HEK293T (cell line): ENCODE results near the gene RPTOR.
"Not testable (repeated sequence)": the region's sequence is repeated elsewhere in the genome, so short reads cannot be mapped to it uniquely, and the experiment has no call there.

Experiments used
- BHLHE40 ChIP-seq: fragments of 450-650 bp; IDR thresholded peaks from 2 replicates; pipeline ENCODE4 v1.6.1; 2016; ENCODE audit warnings: mild to moderate bottlenecking, moderate library complexity, borderline replicate concordance
- FOXA1 ChIP-seq: fragments of 450-650 bp; IDR thresholded peaks from 2 replicates; pipeline ENCODE4 v1.6.1; 2016; ENCODE audit warnings: mild to moderate bottlenecking
- FOXK2 ChIP-seq: fragments of 450-650 bp; IDR thresholded peaks from 2 replicates; pipeline ENCODE4 v1.6.1; 2016; ENCODE audit warnings: mild to moderate bottlenecking
- HDGF ChIP-seq: fragments of 450-650 bp; IDR thresholded peaks from 2 replicates; pipeline ENCODE4 v1.6.1; 2017; ENCODE audit warnings: antibody characterized with exemption, borderline replicate concordance
- LEF1 ChIP-seq: fragments of 450-650 bp; IDR thresholded peaks from 2 replicates; pipeline ENCODE4 v1.6.1; 2017; ENCODE audit warnings: mild to moderate bottlenecking, borderline replicate concordance
- NFRKB ChIP-seq: fragments of 450-650 bp; IDR thresholded peaks from 2 replicates; pipeline ENCODE4 v1.6.1; 2016; ENCODE audit warnings: mild to moderate bottlenecking, moderate library complexity
- SP1 ChIP-seq: fragments of 450-650 bp; IDR thresholded peaks from 2 replicates; pipeline ENCODE4 v1.6.1; 2017
- TARDBP ChIP-seq: fragments of 450-650 bp; IDR thresholded peaks from 2 replicates; pipeline ENCODE4 v1.6.1; 2016
- ZNF384 ChIP-seq: fragments of 450-650 bp; IDR thresholded peaks from 2 replicates; pipeline ENCODE4 v1.6.1; 2016
- TF ChIP-seq, protein P1 (sequence below): fragments of 450-650 bp; IDR thresholded peaks from 2 replicates; pipeline ENCODE4 v1.6.1; 2016

DNA sequence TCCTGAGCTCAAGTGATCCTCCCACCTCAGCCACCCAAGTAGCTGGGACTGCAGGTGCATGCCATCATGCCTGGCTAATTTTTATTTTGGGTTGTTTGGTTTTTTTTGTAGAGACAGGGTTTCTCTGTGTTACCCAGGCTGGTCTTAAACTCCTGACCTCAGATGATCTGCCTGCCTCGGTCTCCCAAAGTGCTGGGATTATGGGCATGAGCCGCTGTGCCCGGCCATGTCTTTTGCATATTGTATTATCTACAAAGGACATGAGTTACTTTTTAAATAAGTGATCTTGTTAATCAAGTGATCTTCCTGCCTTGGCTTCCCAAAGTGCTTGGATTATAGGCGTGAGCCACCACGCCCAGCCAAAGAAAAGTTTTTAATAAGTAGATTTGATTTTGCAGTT is 252.6 kb downstream of the RPTOR start:
- not testable (repeated sequence) for TF ChIP-seq LEF1, NFRKB, HDGF, ZNF384, FOXK2, BHLHE40, TARDBP, SP1, FOXA1
- TF ChIP-seq, protein P1, sequence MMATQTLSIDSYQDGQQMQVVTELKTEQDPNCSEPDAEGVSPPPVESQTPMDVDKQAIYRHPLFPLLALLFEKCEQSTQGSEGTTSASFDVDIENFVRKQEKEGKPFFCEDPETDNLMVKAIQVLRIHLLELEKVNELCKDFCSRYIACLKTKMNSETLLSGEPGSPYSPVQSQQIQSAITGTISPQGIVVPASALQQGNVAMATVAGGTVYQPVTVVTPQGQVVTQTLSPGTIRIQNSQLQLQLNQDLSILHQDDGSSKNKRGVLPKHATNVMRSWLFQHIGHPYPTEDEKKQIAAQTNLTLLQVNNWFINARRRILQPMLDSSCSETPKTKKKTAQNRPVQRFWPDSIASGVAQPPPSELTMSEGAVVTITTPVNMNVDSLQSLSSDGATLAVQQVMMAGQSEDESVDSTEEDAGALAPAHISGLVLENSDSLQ, result not testable (repeated sequence)
